A549 (cell line): ENCODE results near the gene MORN4. TPM values are rescaled to one million over a fixed set of nuclear protein-coding genes. Genes with fewer than 3 reads are reported as not detected.

Experiments
- ATAC-seq, 2 experiments: fragments of 200-7000 bp in 1 of 2; fragments of >200 bp in 1 of 2; cut with Nextera tagmentation in 1 of 2; cut with Tn5 transposase in 1 of 2; 3 replicates each; pipeline versions ENCODE4 v1.8.0 to v1.9.1; 2018 to 2020; ENCODE audit warnings: mild to moderate bottlenecking in 1 of 2, moderate library complexity in 1 of 2
- CTCF ChIA-PET: fragments of 300-600 bp; sonication (Branson Sonifier 250); formaldehyde crosslinking; extraction: SDS; loops from one replicate; lab custom pipeline; 2021; ENCODE audit warnings: antibody characterized with exemption, inconsistent platforms; lab: Yijun Ruan, JAX
- POLR2A ChIA-PET: fragments of 350-600 bp; formaldehyde crosslinking; extraction: SDS; loops from one replicate; lab custom pipeline; 2021; ENCODE audit warnings: antibody characterized with exemption, inconsistent platforms; lab: Yijun Ruan, JAX
- DNase-seq, 2 experiments: peaks; one replicate each; pipeline versions ENCODE4 v3.0.0 to v3.0.0-alpha.2; 2011 to 2016; ENCODE audit warnings: low read depth in 1 of 2, low spot score in 1 of 2
- FAIRE-seq: peaks from 2 replicates; lab custom pipeline; 2011; peaks lifted over from hg19 to GRCh38; lab: Jason Lieb, UNC
- H3K27ac ChIP-seq, 2 experiments: fragments of >200 bp; sonication (Bioruptor Twin); formaldehyde crosslinking; 3 replicates each; pipeline ENCODE4 v1.5.1; 2016 to 2017
- H3K4me1 ChIP-seq: fragments of >200 bp; sonication (Bioruptor Twin); formaldehyde crosslinking; 3 replicates; pipeline ENCODE4 v1.6.1; 2016
- H3K4me2 ChIP-seq: fragments of >200 bp; sonication (Bioruptor Twin); formaldehyde crosslinking; 3 replicates; pipeline ENCODE4 v1.6.1; 2016
- H3K4me3 ChIP-seq: fragments of >200 bp; sonication (Bioruptor Twin); formaldehyde crosslinking; 3 replicates; pipeline ENCODE4 v1.5.1; 2016
- H3K9me3 ChIP-seq: fragments of >200 bp; sonication (Bioruptor Twin); formaldehyde crosslinking; 3 replicates; pipeline ENCODE4 v1.6.1; 2016
- FOSB ChIP-seq: fragments of 250-450 bp; sonication (Bioruptor Pico); IDR thresholded peaks from 2 replicates; pipeline ENCODE4 v1.5.0; 2020; ENCODE audit warnings: mild to moderate bottlenecking, moderate library complexity
- FOSL2 ChIP-seq, 2 experiments: fragments of 450-650 bp in 1 of 2; fragments of >200 bp in 1 of 2; sonication (Bioruptor Twin) in 1 of 2; formaldehyde crosslinking; IDR thresholded peaks; 2 replicates each; pipeline versions ENCODE4 v1.5.0 to v1.6.1; 2016 to 2020; ENCODE audit warnings: mild to moderate bottlenecking in 1 of 2, moderate library complexity in 1 of 2
- FOXS1 ChIP-seq: fragments of 250-450 bp; sonication (Bioruptor Pico); IDR thresholded peaks from 2 replicates; pipeline ENCODE4 v1.5.0; 2020; ENCODE audit warnings: mild to moderate bottlenecking, moderate library complexity
- GATA3 ChIP-seq: IDR thresholded peaks from 2 replicates; pipeline ENCODE4 v1.6.1; 2012; ENCODE audit warnings: borderline replicate concordance
- HDAC2 ChIP-seq: fragments of 200-600 bp; sonication (generic); IDR thresholded peaks from 2 replicates; pipeline ENCODE4 v1.6.1; 2016
- HOXA7 ChIP-seq: fragments of 250-450 bp; sonication (Bioruptor Pico); IDR thresholded peaks from 2 replicates; pipeline ENCODE4 v1.5.0; 2020; ENCODE audit warnings: mild to moderate bottlenecking, moderate library complexity
- HOXB5 ChIP-seq: fragments of 250-450 bp; sonication (Bioruptor Pico); IDR thresholded peaks from 2 replicates; pipeline ENCODE4 v1.5.0; 2020; ENCODE audit warnings: mild to moderate bottlenecking, moderate library complexity
- KDM1A ChIP-seq: fragments of 200-600 bp; sonication (generic); IDR thresholded peaks from 2 replicates; pipeline ENCODE4 v1.6.1; 2016; ENCODE audit warnings: low read depth, mild to moderate bottlenecking
- MYC ChIP-seq: IDR thresholded peaks from 2 replicates; pipeline ENCODE4 v1.6.1; 2012; ENCODE audit warnings: mild to moderate bottlenecking, inconsistent platforms, low read length, improper control_type of control experiment, borderline replicate concordance
- NFE2L2 ChIP-seq: fragments of 150-350 bp; conservative IDR thresholded peaks from 2 replicates; pipeline ENCODE4 v1.6.1; 2014; ENCODE audit warnings: low read length
- PHF8 ChIP-seq: fragments of 200-600 bp; sonication (generic); IDR thresholded peaks from 2 replicates; pipeline ENCODE4 v1.6.1; 2016; ENCODE audit warnings: low read depth, mild to moderate bottlenecking, antibody characterized with exemption, moderate library complexity, borderline replicate concordance
- POLR2A ChIP-seq: IDR thresholded peaks from 2 replicates; pipeline ENCODE4 v1.6.1; 2012; ENCODE audit warnings: mild to moderate bottlenecking, low read length
- RFX5 ChIP-seq: fragments of 450-650 bp; IDR thresholded peaks from 2 replicates; pipeline ENCODE4 v1.7.1; 2014; ENCODE audit warnings: antibody characterized with exemption, mild to moderate bottlenecking, moderate library complexity
- RNF2 ChIP-seq: fragments of 200-600 bp; sonication (generic); IDR thresholded peaks from 2 replicates; pipeline ENCODE4 v1.6.1; 2016; ENCODE audit warnings: low read depth, mild to moderate bottlenecking, antibody characterized with exemption, moderate library complexity, borderline replicate concordance
- TFCP2L1 ChIP-seq: fragments of 250-450 bp; sonication (Bioruptor Pico); IDR thresholded peaks from 2 replicates; pipeline ENCODE4 v1.5.0; 2021; ENCODE audit warnings: mild to moderate bottlenecking
- ZC3H11A ChIP-seq: fragments of 450-650 bp; IDR thresholded peaks from 2 replicates; pipeline ENCODE4 v1.6.1; 2014; ENCODE audit warnings: antibody characterized with exemption, mild to moderate bottlenecking
- ZFP36 ChIP-seq: fragments of 450-650 bp; IDR thresholded peaks from 2 replicates; pipeline ENCODE4 v1.6.1; 2014; ENCODE audit warnings: borderline replicate concordance; ENCODE audit not compliant: partially characterized antibody
- WGBS: methylation state at CpG from one replicate; pipeline ENCODE4 v1.1.6; 2017; ENCODE audit errors: missing lambda C conversion rate; 5-methylcytosine and 5-hydroxymethylcytosine counted together
- polyA plus RNA-seq, 4 experiments: library from polyadenylated mRNA; depleted of rRNA in 3 of 4; stranded (reverse); fragments of >200 nt; fragmentation: RNase III in 1 of 4; extraction: RNeasy Plus Mini Kit Qiagen cat#74134 plus additional on column Dnase treatment in 1 of 4; gene quantifications; 2 replicates in 3 of 4; 3 replicates in 1 of 4; pipeline ENCODE4 v1.2.3, GENCODE V29; 2011 to 2017
- TF ChIP-seq, protein P1 (sequence below): fragments of 150-350 bp; IDR thresholded peaks from 2 replicates; pipeline ENCODE4 v1.6.1; 2014; ENCODE audit warnings: low read depth, mild to moderate bottlenecking, low read length
- TF ChIP-seq, protein P2 (sequence below): IDR thresholded peaks from 2 replicates; pipeline ENCODE4 v1.6.1; 2012

MORN4 gene
- polyA plus RNA-seq, 2 of the 4 experiments (the other 2 are of a cell fraction) = 8.9 to 13.8 TPM

DNA sequence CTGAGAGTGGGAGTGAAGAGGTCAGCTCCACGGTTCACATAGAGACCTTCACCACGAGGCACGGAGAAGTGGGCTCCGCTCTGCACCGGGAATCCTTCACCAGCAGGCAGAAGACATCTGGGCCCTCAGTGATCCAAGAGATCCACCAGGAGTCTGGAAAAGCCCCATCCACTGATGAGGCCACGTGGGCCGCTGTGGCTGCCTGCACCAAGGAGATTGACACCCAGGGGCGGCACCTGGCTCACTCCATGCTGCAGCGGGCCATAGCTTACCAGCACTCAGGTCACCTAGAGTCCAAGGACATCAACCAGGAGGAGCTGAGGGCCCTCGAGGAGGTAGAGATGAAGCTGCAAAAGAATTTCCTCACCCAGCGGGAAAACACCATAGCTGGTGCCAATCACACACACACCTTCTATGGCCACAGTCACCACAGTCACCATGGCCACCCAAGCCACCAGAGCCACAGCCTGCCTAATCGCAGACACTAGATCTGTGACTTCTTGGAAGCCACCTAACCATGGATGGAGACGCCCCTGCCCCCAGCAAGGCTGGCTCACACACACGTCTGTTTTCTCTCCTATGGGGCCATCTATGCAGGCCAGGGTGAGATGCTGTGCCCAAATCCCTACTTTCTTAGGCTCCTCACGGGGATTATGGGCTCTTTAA, 43.1 kb downstream of the MORN4 start (continued):
- TF ChIP-seq, protein P1, sequence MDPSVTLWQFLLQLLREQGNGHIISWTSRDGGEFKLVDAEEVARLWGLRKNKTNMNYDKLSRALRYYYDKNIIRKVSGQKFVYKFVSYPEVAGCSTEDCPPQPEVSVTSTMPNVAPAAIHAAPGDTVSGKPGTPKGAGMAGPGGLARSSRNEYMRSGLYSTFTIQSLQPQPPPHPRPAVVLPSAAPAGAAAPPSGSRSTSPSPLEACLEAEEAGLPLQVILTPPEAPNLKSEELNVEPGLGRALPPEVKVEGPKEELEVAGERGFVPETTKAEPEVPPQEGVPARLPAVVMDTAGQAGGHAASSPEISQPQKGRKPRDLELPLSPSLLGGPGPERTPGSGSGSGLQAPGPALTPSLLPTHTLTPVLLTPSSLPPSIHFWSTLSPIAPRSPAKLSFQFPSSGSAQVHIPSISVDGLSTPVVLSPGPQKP = no peak

DNA sequence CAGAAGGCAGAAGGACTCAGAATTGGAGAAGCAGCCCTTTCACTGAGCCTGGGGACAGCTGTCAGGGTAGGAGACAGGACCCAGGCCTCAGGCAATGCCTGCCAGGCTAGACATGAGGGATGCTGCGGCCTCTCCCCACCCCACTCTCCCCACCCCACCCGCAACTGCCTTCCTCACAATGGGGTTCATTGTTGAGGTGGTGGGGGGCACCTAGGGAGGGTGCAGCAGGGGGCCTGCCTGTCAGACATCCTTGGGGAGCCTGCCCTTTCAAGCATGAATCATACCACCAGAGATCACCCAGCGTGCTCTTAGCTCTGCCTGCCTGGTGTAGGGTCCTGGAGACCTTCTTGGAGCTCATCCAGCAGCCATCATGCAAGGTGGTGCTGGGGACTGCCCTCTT, 43.8 kb downstream of the MORN4 start, which contains the start of gene C10orf62:
TSS of gene C10orf62 (plus strand) at position 243 of the 400 bp plus-strand sequence. CDS start 177 bp downstream, outside the sequence.
- ChIA-PET CTCF (interaction anchor here (1.0 to 39.7 kb wide), 3 partner anchors 9 to 134 kb away, joined by 4 to 1048 read pairs (median 1048); partner anchors contain the start of genes ANKRD2, C10orf62 and HOGA1), POLR2A (no interaction called here)
- Histone ChIP-seq H3K4me3 (no peak within 1 kb of the TSS), H3K27ac (peak within 1 kb of the TSS in 1 of 2 experiments; percentile 34; a peak in 3 of 6 replicates), H3K9me3 (no peaks in the 10 kb centered on the region), H3K4me2 (no peak within 1 kb of the TSS), H3K4me1 (peaks cover 14% of the 10 kb centered on the region)
- no peak for FAIRE-seq
- WGBS = 92% methylated on average over 2 of the region's 3 CpGs
- TF ChIP-seq HDAC2 = no peak
- TF ChIP-seq POLR2A = no peak
- no peak for DNase-seq
- ATAC-seq = no peak

DNA sequence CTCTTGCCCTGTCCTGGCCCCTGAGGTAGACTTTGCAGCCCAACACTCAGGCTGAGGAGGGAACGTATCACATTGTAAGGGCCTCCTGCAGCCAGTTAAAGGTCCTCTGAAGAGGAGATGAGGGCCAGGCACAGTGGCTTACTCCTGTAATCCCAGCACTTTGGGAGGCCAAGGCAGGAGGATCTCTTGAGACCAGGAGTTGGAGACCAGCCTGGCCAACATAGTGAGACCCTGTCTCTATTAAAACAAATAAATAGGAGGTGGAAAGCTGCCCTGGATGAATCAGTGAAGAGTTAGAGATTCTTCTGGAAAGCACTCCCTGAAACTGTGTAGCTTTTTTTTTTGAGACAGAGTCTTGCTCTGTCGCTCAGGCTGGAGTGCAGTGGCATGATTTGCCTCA, 46.1 kb downstream of the MORN4 start:
- WGBS = 100% methylated on average over 2 of the region's 2 CpGs
- CTCF ChIA-PET = interaction anchor here (0.8 to 39.7 kb wide), 3 partner anchors 7 to 126 kb away, joined by 3 to 1048 read pairs (median 1048); partner anchors contain the start of genes ANKRD2, C10orf62 and HOGA1

DNA sequence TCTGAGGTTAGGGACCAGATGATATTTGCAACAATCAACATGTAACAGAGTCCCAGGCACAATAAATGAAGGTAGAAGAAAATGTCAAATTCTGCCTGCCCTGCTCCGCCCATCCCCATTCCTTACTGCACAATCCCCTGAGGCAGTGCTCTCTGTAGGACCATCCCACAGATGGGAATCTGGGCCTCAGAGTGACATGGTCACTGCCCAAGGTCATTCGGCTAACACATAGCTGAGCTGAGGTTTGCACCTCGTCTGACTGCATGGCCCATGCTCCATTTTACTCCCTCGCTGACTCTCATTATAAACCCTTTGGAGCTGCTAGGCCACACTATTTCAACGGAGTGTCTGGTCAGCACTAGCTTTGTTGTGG, 47.9 kb downstream of the MORN4 start:
- Histone ChIP-seq H3K27ac (peak overlapping the region; percentile 75 to 80; a peak in 4 of 6 replicates), H3K4me2 (peak overlapping the region; percentile 77), H3K4me1 (peaks cover 26% of the 10 kb centered on the region), H3K9me3 (no peaks in the 10 kb centered on the region), H3K4me3 (no peak overlapping the region)
- FAIRE-seq (no peak), ATAC-seq (no peak), DNase-seq (no peak)
- ChIA-PET POLR2A (no interaction called here), CTCF (interaction anchor here (1.1 to 39.7 kb wide), 3 partner anchors 5 to 33 kb away, joined by 3 to 1048 read pairs (median 1048); partner anchors contain the start of genes ANKRD2, C10orf62 and HOGA1)
- no peak for TF ChIP-seq RNF2
- no peak for TF ChIP-seq RFX5
- WGBS = 89% methylated on average over 5 of the region's 5 CpGs

More for the DNA sequence above, 46.1 kb downstream of the MORN4 start:
- no peak overlapping the region for H3K4me3 ChIP-seq
- ATAC-seq (no peak), FAIRE-seq (no peak), DNase-seq (no peak)
- POLR2A ChIA-PET = no interaction called here
- H3K9me3 ChIP-seq = no peaks in the 10 kb centered on the region
- H3K27ac ChIP-seq = peak overlapping the region; percentile 6 to 7; a peak in 3 of 6 replicates
- TF ChIP-seq FOXS1 (CRISPR knock-in tag) (no peak), FOSL2 (IDR thresholded peaks at IDR 0.05) (no peak), FOSL2 (CRISPR knock-in tag; IDR thresholded peaks at IDR 0.05) (no peak), NFE2L2 (no peak), ZC3H11A (no peak), GATA3 (no peak), FOSB (CRISPR knock-in tag) (no peak), HOXB5 (no peak), KDM1A (no peak), ZFP36 (no peak), HOXA7 (CRISPR knock-in tag) (no peak), MYC (no peak), PHF8 (no peak), TFCP2L1 (no peak)
- TF ChIP-seq, protein P2, sequence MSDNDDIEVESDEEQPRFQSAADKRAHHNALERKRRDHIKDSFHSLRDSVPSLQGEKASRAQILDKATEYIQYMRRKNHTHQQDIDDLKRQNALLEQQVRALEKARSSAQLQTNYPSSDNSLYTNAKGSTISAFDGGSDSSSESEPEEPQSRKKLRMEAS = no peak
- H3K4me2 ChIP-seq = no peak overlapping the region
- H3K4me1 ChIP-seq = peaks cover 26% of the 10 kb centered on the region
